GM12801 (cell line): ENCODE results near the gene DHRS7.

ENCODE experiments used
- CTCF ChIP-seq: IDR thresholded peaks from one replicate; pipeline ENCODE4 v1.5.1; 2011; ENCODE audit warnings: control low read depth; ENCODE audit not compliant: insufficient read length; ENCODE audit errors: extremely low read depth

Gene DHRS7

GRCh38 chr14:60174352-60175254, 9.4 kb upstream of the DHRS7 start:
- no peak for TF ChIP-seq CTCF

GRCh38 chr14:60171690-60172089, 6.5 kb upstream of the DHRS7 start:
- TF ChIP-seq CTCF, result no peak

- no peak for TF ChIP-seq CTCF
These were observed 5.8 kb upstream of the DHRS7 start for GRCh38 chr14:60170948-60171347.

GRCh38 chr14:60169722-60170121, 4.5 kb upstream of the DHRS7 start:
- no peak for TF ChIP-seq CTCF

GRCh38 chr14:60166142-60166541, 944 bp upstream of the DHRS7 start:
- TF ChIP-seq CTCF, result no peak

GRCh38 chr14:60165547-60165876, 314 bp upstream of the DHRS7 start:
- no peak for TF ChIP-seq CTCF

GRCh38 chr14:60164404-60164711, 840 bp downstream of the DHRS7 start:
- no peak for TF ChIP-seq CTCF
